ENCODE results near the gene SPEG. TPM values are rescaled to one million over a fixed set of nuclear protein-coding genes. Genes with fewer than 3 reads are reported as not detected.
A peak's percentile ranks its signal among the peaks of the same experiment; 100 is the strongest.

SPEG gene
- total and polyA plus RNA-seq, 10 donors = 0.74 to 8.2 (median 3.7) TPM

DNA sequence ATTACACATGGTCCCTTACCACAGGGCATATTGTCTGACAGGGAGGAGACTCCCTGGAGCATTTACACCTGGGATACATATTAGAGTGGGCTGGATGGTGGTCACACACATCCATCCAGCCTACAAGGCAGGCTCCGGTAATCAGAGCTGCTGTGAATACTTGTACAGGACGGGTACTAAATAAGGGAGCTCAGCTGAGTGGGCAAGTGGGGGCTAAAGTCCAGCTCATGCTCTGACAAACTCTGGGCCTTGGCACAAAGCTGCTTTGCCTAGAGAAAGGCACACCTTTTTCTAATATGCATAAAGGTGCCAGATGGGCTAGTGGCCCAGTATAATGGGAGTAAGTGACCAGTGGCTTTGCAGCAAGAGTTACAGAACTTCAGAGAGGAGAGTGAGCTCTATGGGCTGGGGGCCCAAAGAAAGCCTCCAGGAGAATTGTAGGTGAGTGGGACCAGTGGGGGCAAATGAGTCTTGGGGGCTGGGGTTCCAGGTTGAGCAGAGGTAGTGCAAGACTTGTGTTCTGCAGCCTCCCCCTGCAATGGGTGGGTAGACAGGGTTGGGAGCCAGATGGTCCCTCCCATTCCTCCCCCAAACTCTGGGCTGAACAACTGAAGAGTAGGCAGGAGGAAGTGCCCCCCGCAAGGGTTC is 110.8 kb downstream of the SPEG start:
- TF ChIP-seq POLR2A (IDR thresholded peaks at IDR 0.05) = no peak
- no peak for TF ChIP-seq POLR2AphosphoS5 (IDR thresholded peaks at IDR 0.05)
- TF ChIP-seq, protein P1, sequence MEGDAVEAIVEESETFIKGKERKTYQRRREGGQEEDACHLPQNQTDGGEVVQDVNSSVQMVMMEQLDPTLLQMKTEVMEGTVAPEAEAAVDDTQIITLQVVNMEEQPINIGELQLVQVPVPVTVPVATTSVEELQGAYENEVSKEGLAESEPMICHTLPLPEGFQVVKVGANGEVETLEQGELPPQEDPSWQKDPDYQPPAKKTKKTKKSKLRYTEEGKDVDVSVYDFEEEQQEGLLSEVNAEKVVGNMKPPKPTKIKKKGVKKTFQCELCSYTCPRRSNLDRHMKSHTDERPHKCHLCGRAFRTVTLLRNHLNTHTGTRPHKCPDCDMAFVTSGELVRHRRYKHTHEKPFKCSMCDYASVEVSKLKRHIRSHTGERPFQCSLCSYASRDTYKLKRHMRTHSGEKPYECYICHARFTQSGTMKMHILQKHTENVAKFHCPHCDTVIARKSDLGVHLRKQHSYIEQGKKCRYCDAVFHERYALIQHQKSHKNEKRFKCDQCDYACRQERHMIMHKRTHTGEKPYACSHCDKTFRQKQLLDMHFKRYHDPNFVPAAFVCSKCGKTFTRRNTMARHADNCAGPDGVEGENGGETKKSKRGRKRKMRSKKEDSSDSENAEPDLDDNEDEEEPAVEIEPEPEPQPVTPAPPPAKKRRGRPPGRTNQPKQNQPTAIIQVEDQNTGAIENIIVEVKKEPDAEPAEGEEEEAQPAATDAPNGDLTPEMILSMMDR (IDR thresholded peaks at IDR 0.05 in 8 of 11, conservative IDR thresholded peaks at IDR 0.05 in 3 of 11) = no peak
- Histone ChIP-seq H3K27ac (no peak overlapping the region), H3K4me3 (no peak overlapping the region), H3K36me3 (peaks cover 0 to 5% (median 0%) of the 10 kb centered on the region in 6 donors), H3K4me1 (peaks cover 19 to 40% (median 35%) of the 10 kb centered on the region in 6 donors), H3K9me3 (no peaks in the 10 kb centered on the region), H3K27me3 (replicated peaks in 1 of 7) (peaks cover 0 to 98% (median 7%) of the 10 kb centered on the region in 7 donors)
- intact Hi-C loops (cut with DNase I; ENCODE audit: low total_unique reads) = no loop called here
- WGBS, 5 donors = 75 to 96% (median 82%) methylated on average over 3 of the region's 3 CpGs
- DNase-seq = no peak

DNA sequence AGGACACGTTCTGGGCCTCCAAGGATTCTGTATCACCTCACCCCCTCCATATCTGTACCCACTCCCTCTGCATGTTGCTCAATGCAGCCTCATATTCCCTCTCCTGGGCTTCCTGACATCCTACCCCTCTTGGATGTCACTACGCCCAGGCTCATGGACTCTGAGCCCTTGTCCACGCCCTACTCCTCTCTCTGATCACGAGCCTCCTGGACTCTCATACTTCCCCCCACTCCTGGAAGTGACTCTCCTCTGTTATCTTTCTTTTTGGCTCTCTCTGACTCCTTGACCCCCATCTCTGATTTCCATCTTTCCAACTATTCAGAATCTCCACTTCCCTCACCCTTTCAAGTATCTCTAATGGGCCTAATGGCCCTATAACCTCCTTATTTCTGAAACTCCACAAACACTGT is 111.3 kb downstream of the SPEG start:
- no peak for TF ChIP-seq POLR2AphosphoS5 (IDR thresholded peaks at IDR 0.05)
- TF ChIP-seq, protein P1 (IDR thresholded peaks at IDR 0.05 in 8 of 11, conservative IDR thresholded peaks at IDR 0.05 in 3 of 11) = no peak
- TF ChIP-seq POLR2A (IDR thresholded peaks at IDR 0.05) = no peak
- intact Hi-C loops (cut with DNase I; ENCODE audit: low total_unique reads) = no loop called here
- Histone ChIP-seq H3K4me3 (no peak overlapping the region), H3K9me3 (no peaks in the 10 kb centered on the region), H3K36me3 (no peaks in the 10 kb centered on the region), H3K27ac (no peak overlapping the region), H3K4me1 (peaks cover 19 to 39% (median 35%) of the 10 kb centered on the region in 6 donors), H3K27me3 (replicated peaks in 1 of 7) (peaks cover 0 to 98% (median 8%) of the 10 kb centered on the region in 7 donors)
- no peak for DNase-seq
- WGBS, 5 donors = 51 to 74% (median 63%) methylated on average over 4 of the region's 4 CpGs

DNA sequence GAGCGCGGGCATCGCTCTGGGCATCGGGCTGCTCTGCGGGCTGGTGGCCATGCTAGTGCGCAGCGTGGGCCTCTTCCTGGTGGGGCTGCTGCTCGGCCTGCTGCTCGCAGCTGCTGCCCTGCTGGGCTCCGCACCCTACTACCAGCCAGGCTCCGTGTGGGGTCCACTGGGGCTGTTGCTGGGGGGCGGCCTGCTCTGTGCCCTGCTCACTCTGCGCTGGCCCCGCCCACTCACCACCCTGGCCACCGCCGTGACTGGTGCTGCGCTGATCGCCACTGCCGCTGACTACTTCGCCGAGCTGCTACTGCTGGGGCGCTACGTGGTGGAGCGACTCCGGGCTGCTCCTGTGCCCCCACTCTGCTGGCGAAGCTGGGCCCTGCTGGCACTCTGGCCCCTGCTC is 113.0 kb downstream of the SPEG start:
- peak; percentile 76 for DNase-seq
- no peaks in the 10 kb centered on the region for H3K9me3 ChIP-seq
- intact Hi-C loops (cut with DNase I; ENCODE audit: low total_unique reads) = no loop called here
- peaks cover 12 to 39% (median 33%) of the 10 kb centered on the region in 6 donors for H3K4me1 ChIP-seq
- no peak overlapping the region for H3K27ac ChIP-seq
- peaks cover 0 to 98% (median 23%) of the 10 kb centered on the region in 7 donors for H3K27me3 ChIP-seq (replicated peaks in 1 of 7)
- 95 to 97% (median 96%) methylated on average over 12 to 26 of the region's 26 CpGs for WGBS, 5 donors
- no peak for TF ChIP-seq POLR2A (IDR thresholded peaks at IDR 0.05)
- TF ChIP-seq, protein P1 (IDR thresholded peaks at IDR 0.05 in 8 of 11, conservative IDR thresholded peaks at IDR 0.05 in 3 of 11) = no peak
- H3K36me3 ChIP-seq = no peaks in the 10 kb centered on the region
- H3K4me3 ChIP-seq = no peak overlapping the region

Other genes with a start within 250 kb of the SPEG start
- gene ZFAND2B, start 228.1 kb upstream of the SPEG start, total RNA-seq = 10 to 100 TPM; 46.3 to 77.7 (median 49.8) TPM
- 10 to 100 TPM; 39.4 to 63.6 (median 55.0) TPM for gene ZFAND2B, start 228.1 kb upstream of the SPEG start, polyA plus RNA-seq
- 10 to 100 TPM in 5 of 7 donors, 1 to 10 TPM in 2; 8.4 to 19.5 (median 11.4) TPM for gene ABCB6, start 215.9 kb upstream of the SPEG start, total RNA-seq
- 10 to 100 TPM; 15.9 to 28.7 (median 28.0) TPM for gene ABCB6, start 215.9 kb upstream of the SPEG start, polyA plus RNA-seq
- 10 to 100 TPM; 34.7 to 68.2 (median 47.2) TPM for gene ATG9A, start 205.2 kb upstream of the SPEG start, total RNA-seq
- gene ATG9A, start 205.2 kb upstream of the SPEG start, polyA plus RNA-seq = 10 to 100 TPM in 2 of 3 donors, 1 to 10 TPM in 1; 9.4 to 13.8 (median 12.6) TPM
- gene ANKZF1, start 205.0 kb upstream of the SPEG start, total RNA-seq = 100 to 1,000 TPM in 1 of 7 donors, 10 to 100 TPM in 6; 68.3 to 141 (median 74.0) TPM
- 10 to 100 TPM; 30.5 to 70.2 (median 54.7) TPM for gene ANKZF1, start 205.0 kb upstream of the SPEG start, polyA plus RNA-seq
- 1 to 10 TPM; 2.3 to 9.6 (median 8.9) TPM for gene GLB1L, start 189.4 kb upstream of the SPEG start, total RNA-seq
- 1 to 10 TPM; 3.0 to 4.1 (median 3.6) TPM for gene GLB1L, start 189.4 kb upstream of the SPEG start, polyA plus RNA-seq
- gene STK16, start 189.4 kb upstream of the SPEG start, total RNA-seq = 10 to 100 TPM; 17.0 to 30.5 (median 22.8) TPM
- gene STK16, start 189.4 kb upstream of the SPEG start, polyA plus RNA-seq = 10 to 100 TPM; 33.6 to 47.6 (median 44.2) TPM
- not detected for gene TUBA4B, start 181.6 kb upstream of the SPEG start, total RNA-seq
- not detected for gene TUBA4B, start 181.6 kb upstream of the SPEG start, polyA plus RNA-seq
- 100 to 1,000 TPM in 1 of 7 donors, 10 to 100 TPM in 6; 60.2 to 120 (median 73.4) TPM for gene TUBA4A, start 180.9 kb upstream of the SPEG start, total RNA-seq
- 10 to 100 TPM; 70.6 to 89.2 (median 73.4) TPM for gene TUBA4A, start 180.9 kb upstream of the SPEG start, polyA plus RNA-seq
- gene DNAJB2, start 155.5 kb upstream of the SPEG start, total RNA-seq = 10 to 100 TPM; 35.0 to 64.4 (median 54.0) TPM
- 10 to 100 TPM; 31.4 to 67.2 (median 43.2) TPM for gene DNAJB2, start 155.5 kb upstream of the SPEG start, polyA plus RNA-seq
- not detected for gene PTPRN, start 125.4 kb upstream of the SPEG start, total RNA-seq
- under 1 TPM in 2 of 3 donors, not detected in 1; 0.06 to 0.12 TPM for gene PTPRN, start 125.4 kb upstream of the SPEG start, polyA plus RNA-seq
- under 1 TPM in 1 of 7 donors, not detected in 6; 0.83 TPM for gene RESP18, start 102.1 kb upstream of the SPEG start, total RNA-seq
- not detected for gene RESP18, start 102.1 kb upstream of the SPEG start, polyA plus RNA-seq
- 10 to 100 TPM; 46.7 to 65.8 (median 59.2) TPM for gene DNPEP, start 46.9 kb upstream of the SPEG start, total RNA-seq
- 10 to 100 TPM; 74.4 to 92.8 (median 91.7) TPM for gene DNPEP, start 46.9 kb upstream of the SPEG start, polyA plus RNA-seq
- gene DES, start 16.5 kb upstream of the SPEG start, total RNA-seq = 10 to 100 TPM in 3 of 7 donors, 1 to 10 TPM in 4; 4.3 to 18.1 (median 8.3) TPM
- 10 to 100 TPM; 10.8 to 24.7 (median 14.1) TPM for gene DES, start 16.5 kb upstream of the SPEG start, polyA plus RNA-seq
- gene GMPPA, start 64.0 kb downstream of the SPEG start, total RNA-seq = 10 to 100 TPM; 21.2 to 45.5 (median 29.4) TPM
- 10 to 100 TPM; 27.4 to 43.3 (median 39.3) TPM for gene GMPPA, start 64.0 kb downstream of the SPEG start, polyA plus RNA-seq
- gene ASIC4, start 79.6 kb downstream of the SPEG start, total RNA-seq = under 1 TPM in 1 of 7 donors, not detected in 6; 0.32 TPM
- gene ASIC4, start 79.6 kb downstream of the SPEG start, polyA plus RNA-seq = under 1 TPM; 0.04 to 0.06 (median 0.05) TPM
- 10 to 100 TPM in 6 of 7 donors, 1 to 10 TPM in 1; 8.9 to 26.2 (median 15.4) TPM for gene CHPF, start 109.0 kb downstream of the SPEG start, total RNA-seq
- gene CHPF, start 109.0 kb downstream of the SPEG start, polyA plus RNA-seq = 1 to 10 TPM; 2.8 to 8.9 (median 4.8) TPM
- 1 to 10 TPM in 5 of 7 donors, under 1 TPM in 2; 0.39 to 2.8 (median 1.1) TPM for gene TMEM198, start 109.2 kb downstream of the SPEG start, total RNA-seq
- 1 to 10 TPM; 1.1 to 2.1 (median 1.5) TPM for gene TMEM198, start 109.2 kb downstream of the SPEG start, polyA plus RNA-seq
- gene OBSL1, start 136.7 kb downstream of the SPEG start, total RNA-seq = 10 to 100 TPM; 26.7 to 51.6 (median 31.1) TPM
- gene OBSL1, start 136.7 kb downstream of the SPEG start, polyA plus RNA-seq = 10 to 100 TPM; 15.9 to 32.0 (median 27.6) TPM
- gene INHA, start 137.5 kb downstream of the SPEG start, total RNA-seq = under 1 TPM in 1 of 7 donors, not detected in 6; 0.46 TPM
- under 1 TPM; 0.08 to 0.46 (median 0.16) TPM for gene INHA, start 137.5 kb downstream of the SPEG start, polyA plus RNA-seq
- 10 to 100 TPM; 25.8 to 57.0 (median 35.9) TPM for gene STK11IP, start 163.0 kb downstream of the SPEG start, total RNA-seq
- gene STK11IP, start 163.0 kb downstream of the SPEG start, polyA plus RNA-seq = 10 to 100 TPM; 15.8 to 40.8 (median 40.3) TPM
- 1 to 10 TPM; 1.6 to 9.2 (median 3.9) TPM for gene SLC4A3, start 192.8 kb downstream of the SPEG start, total RNA-seq
- gene SLC4A3, start 192.8 kb downstream of the SPEG start, polyA plus RNA-seq = 1 to 10 TPM in 1 of 3 donors, under 1 TPM in 2; 0.71 to 1.3 (median 0.74) TPM